Measurements from ENCODE around the gene ALKBH8. TPM values are rescaled to one million over a fixed set of nuclear protein-coding genes. Genes with fewer than 3 reads are reported as not detected.

The ALKBH8 gene
- total and polyA plus RNA-seq, 2 experiments from 2014 or later = 2.7 to 5.2 TPM

- H3K9me3 ChIP-seq (ENCODE audit: low read depth) = no peaks in the 10 kb centered on the region
- no peak overlapping the region for H3K27ac ChIP-seq
- no peak for TF ChIP-seq EZH2phosphoT487 (IDR thresholded peaks at IDR 0.05; ENCODE audit: low read depth, severe bottlenecking, unreplicated experiment)
- peak; percentile 5 for TF ChIP-seq EZH2 (IDR thresholded peaks at IDR 0.05; ENCODE audit: borderline replicate concordance)
- TF ChIP-seq, protein P1, sequence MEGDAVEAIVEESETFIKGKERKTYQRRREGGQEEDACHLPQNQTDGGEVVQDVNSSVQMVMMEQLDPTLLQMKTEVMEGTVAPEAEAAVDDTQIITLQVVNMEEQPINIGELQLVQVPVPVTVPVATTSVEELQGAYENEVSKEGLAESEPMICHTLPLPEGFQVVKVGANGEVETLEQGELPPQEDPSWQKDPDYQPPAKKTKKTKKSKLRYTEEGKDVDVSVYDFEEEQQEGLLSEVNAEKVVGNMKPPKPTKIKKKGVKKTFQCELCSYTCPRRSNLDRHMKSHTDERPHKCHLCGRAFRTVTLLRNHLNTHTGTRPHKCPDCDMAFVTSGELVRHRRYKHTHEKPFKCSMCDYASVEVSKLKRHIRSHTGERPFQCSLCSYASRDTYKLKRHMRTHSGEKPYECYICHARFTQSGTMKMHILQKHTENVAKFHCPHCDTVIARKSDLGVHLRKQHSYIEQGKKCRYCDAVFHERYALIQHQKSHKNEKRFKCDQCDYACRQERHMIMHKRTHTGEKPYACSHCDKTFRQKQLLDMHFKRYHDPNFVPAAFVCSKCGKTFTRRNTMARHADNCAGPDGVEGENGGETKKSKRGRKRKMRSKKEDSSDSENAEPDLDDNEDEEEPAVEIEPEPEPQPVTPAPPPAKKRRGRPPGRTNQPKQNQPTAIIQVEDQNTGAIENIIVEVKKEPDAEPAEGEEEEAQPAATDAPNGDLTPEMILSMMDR (IDR thresholded peaks at IDR 0.05; ENCODE audit: poor library complexity) = no peak
- H4K20me1 ChIP-seq (ENCODE audit: insufficient read depth, poor library complexity, severe bottlenecking) = no peaks in the 10 kb centered on the region
- no peaks in the 10 kb centered on the region for H3K9me2 ChIP-seq (replicated peaks; ENCODE audit: insufficient read depth)
- peaks cover 84% of the 10 kb centered on the region for H3K27me3 ChIP-seq
- no peak overlapping the region for H2AFZ ChIP-seq
- 12% methylated on average over 5 of the region's 5 CpGs for WGBS (ENCODE audit: low lambda C conversion rate, missing lambda C conversion rate)
- no peaks in the 10 kb centered on the region for H3K36me3 ChIP-seq (replicated peaks; ENCODE audit: insufficient read depth, low read depth)
- H3K79me2 ChIP-seq = no peaks in the 10 kb centered on the region
- DNase-seq (ENCODE audit: low spot score) = peak; percentile 9
- H3K4me3 ChIP-seq = no peak overlapping the region
- peaks cover 9% of the 10 kb centered on the region for H3K4me1 ChIP-seq (ENCODE audit: insufficient read depth)
- peak overlapping the region; percentile 99 for H3K4me2 ChIP-seq
Observed at GRCh38 chr11:107592813-107593212, 27.3 kb upstream of the ALKBH8 start.

DNA sequence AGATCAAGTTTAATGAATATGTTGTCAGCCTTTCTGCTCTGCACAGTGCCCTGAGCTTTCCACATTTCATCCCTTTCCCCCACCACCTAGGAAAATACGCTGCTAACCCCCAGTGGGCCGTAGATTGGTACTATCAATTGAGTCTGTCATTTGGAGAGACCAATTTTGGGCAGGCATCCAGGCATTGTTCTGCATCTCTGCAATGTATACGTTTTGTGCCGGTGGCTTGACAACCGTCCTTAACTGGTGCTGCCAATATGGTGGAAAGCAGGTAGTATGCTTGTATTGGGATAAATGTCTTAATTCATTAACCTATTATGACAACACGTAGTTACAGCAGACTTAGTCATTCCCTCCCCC lies 26.7 kb upstream of the ALKBH8 start:
- no peak for DNase-seq (ENCODE audit: low spot score)
- 10% methylated on average over 6 of the region's 6 CpGs for WGBS (ENCODE audit: low lambda C conversion rate, missing lambda C conversion rate)
- H3K4me2 ChIP-seq = peak overlapping the region; percentile 99
- no peak overlapping the region for H3K27ac ChIP-seq
- peaks cover 9% of the 10 kb centered on the region for H3K4me1 ChIP-seq (ENCODE audit: insufficient read depth)
- peaks cover 83% of the 10 kb centered on the region for H3K27me3 ChIP-seq
- no peak overlapping the region for H2AFZ ChIP-seq
- no peaks in the 10 kb centered on the region for H3K79me2 ChIP-seq
- no peaks in the 10 kb centered on the region for H4K20me1 ChIP-seq (ENCODE audit: insufficient read depth, poor library complexity, severe bottlenecking)
- no peaks in the 10 kb centered on the region for H3K9me2 ChIP-seq (replicated peaks; ENCODE audit: insufficient read depth)
- no peaks in the 10 kb centered on the region for H3K9me3 ChIP-seq (ENCODE audit: low read depth)
- TF ChIP-seq EZH2phosphoT487 (IDR thresholded peaks at IDR 0.05; ENCODE audit: low read depth, severe bottlenecking, unreplicated experiment) = no peak
- peak; percentile 34 for TF ChIP-seq EZH2 (IDR thresholded peaks at IDR 0.05; ENCODE audit: borderline replicate concordance)
- H3K4me3 ChIP-seq = no peak overlapping the region
- H3K36me3 ChIP-seq (replicated peaks; ENCODE audit: insufficient read depth, low read depth) = no peaks in the 10 kb centered on the region

GRCh38 chr11:107591378-107592230 lies 26.1 kb upstream of the ALKBH8 start:
- 2% methylated on average over 47 of the region's 49 CpGs for WGBS (ENCODE audit: low lambda C conversion rate, missing lambda C conversion rate)
- Histone ChIP-seq H2AFZ (peak overlapping the region; percentile 87), H3K9me2 (replicated peaks; ENCODE audit: insufficient read depth) (no peaks in the 10 kb centered on the region), H3K36me3 (replicated peaks; ENCODE audit: insufficient read depth, low read depth) (no peaks in the 10 kb centered on the region), H3K9me3 (ENCODE audit: low read depth) (no peaks in the 10 kb centered on the region), H3K4me1 (ENCODE audit: insufficient read depth) (peaks cover 9% of the 10 kb centered on the region), H3K79me2 (no peaks in the 10 kb centered on the region), H3K4me2 (peak overlapping the region; percentile 99), H3K4me3 (peak overlapping the region; percentile 60), H3K27me3 (peaks cover 81% of the 10 kb centered on the region), H4K20me1 (ENCODE audit: insufficient read depth, poor library complexity, severe bottlenecking) (no peaks in the 10 kb centered on the region), H3K27ac (no peak overlapping the region)
- TF ChIP-seq, protein P1 (IDR thresholded peaks at IDR 0.05; ENCODE audit: poor library complexity) = no peak
- TF ChIP-seq EZH2 (IDR thresholded peaks at IDR 0.05; ENCODE audit: borderline replicate concordance) = no peak
- TF ChIP-seq EZH2phosphoT487 (IDR thresholded peaks at IDR 0.05; ENCODE audit: low read depth, severe bottlenecking, unreplicated experiment) = no peak
- peak; percentile 35 for DNase-seq (ENCODE audit: low spot score)

All from hepatocyte (in vitro differentiated cells).